GM12875 (cell line): ENCODE data around the gene LAMA2.

ENCODE experiments used
- H3K4me3 ChIP-seq: one replicate; pipeline ENCODE4 v1.5.1; 2011; ENCODE audit warnings: low read depth, low read length, control low read depth
- TF ChIP-seq, protein P1 (sequence below): IDR thresholded peaks from 2 replicates; pipeline ENCODE4 v1.5.1; 2011; ENCODE audit warnings: low read depth, mild to moderate bottlenecking, control low read depth, inconsistent platforms, low read length, moderate library complexity, borderline replicate concordance; ENCODE audit not compliant: insufficient read depth

LAMA2 gene

DNA sequence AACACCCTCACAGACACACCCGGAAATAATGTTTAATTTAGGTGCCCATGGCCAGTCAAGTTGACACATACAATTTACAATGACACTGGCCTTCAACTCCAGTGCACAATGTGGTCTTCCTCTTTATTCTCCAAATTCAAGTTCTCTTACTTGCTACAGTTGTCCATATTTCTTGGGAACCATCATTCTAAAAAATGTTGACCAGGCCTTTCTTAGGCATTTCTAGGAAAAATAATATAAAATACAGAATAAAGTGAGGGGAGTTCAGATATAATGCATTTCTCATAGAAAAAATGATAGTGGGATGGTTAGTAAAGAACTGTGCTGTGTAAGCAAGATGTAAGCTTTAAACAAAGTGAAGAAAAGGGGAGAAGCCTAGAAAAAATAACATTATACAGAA, 528.2 kb downstream of the LAMA2 start:
- TF ChIP-seq, protein P1, sequence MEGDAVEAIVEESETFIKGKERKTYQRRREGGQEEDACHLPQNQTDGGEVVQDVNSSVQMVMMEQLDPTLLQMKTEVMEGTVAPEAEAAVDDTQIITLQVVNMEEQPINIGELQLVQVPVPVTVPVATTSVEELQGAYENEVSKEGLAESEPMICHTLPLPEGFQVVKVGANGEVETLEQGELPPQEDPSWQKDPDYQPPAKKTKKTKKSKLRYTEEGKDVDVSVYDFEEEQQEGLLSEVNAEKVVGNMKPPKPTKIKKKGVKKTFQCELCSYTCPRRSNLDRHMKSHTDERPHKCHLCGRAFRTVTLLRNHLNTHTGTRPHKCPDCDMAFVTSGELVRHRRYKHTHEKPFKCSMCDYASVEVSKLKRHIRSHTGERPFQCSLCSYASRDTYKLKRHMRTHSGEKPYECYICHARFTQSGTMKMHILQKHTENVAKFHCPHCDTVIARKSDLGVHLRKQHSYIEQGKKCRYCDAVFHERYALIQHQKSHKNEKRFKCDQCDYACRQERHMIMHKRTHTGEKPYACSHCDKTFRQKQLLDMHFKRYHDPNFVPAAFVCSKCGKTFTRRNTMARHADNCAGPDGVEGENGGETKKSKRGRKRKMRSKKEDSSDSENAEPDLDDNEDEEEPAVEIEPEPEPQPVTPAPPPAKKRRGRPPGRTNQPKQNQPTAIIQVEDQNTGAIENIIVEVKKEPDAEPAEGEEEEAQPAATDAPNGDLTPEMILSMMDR, result no peak
- H3K4me3 ChIP-seq, result no peak overlapping the region

DNA sequence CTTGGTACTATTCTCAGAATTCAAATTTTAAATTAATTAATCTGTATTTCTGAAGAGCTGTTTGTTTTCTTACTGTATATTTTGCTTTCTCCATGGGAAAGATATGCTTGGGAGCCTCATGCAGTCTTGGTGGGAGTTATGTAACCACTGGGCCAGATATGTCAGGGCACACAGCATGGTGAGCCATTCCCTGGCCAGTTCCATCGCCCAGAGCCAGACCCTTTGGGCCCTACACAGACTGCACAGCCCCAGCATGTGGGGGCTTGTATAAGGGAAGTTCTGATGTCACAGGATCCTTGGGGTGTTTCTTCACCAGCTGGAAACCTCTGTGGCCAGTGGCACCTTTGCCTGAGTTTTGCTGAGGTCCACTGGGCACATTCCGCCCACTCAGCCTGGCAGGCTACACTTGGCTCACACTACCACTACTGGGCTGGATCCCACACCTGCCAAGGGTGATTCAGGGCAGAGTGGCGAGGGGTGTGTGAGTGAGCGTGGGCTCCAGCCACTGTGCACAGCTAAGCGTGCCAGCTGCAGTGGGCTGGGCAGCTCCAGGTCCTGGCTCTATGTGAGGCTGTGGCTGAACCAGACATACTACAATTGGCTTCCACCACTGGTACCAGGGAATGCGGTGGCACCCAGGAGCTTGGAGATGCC, 533.5 kb downstream of the LAMA2 start:
- H3K4me3 ChIP-seq, result no peak overlapping the region
- TF ChIP-seq, protein P1, result no peak

DNA sequence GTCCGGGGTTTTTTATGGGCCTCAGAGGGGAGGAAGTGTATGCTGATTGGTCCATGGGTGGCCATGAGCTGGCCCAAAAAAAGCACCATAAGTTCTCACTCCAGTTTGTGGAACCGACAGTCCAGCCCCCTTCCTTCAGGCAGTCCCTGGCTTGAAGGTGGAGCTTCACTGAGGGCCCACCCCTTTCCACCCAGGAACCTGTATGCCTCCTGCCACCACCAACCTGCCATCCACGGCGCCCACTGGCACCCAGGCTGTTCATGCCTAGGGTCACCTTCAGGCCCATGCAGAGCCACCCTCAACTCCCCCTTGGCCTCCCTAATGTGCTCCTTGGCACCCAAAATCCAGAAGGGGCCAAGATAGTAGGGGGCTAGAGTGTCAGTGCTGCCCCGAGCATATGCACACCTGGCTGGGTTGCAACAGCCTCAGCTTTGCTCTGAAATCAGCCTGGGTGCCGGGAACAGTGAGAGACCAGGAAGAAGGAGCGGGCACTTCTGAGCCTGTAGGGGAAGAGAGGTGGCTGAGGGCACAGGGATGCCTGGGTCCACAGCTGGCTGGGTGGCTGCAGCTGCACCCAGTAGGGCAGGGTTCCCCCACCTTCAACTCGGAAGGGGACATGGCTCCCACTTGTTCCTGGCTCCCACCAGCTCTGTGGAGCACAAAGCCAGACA, 534.6 kb downstream of the LAMA2 start:
- H3K4me3 ChIP-seq, result no peak overlapping the region
- TF ChIP-seq, protein P1, result no peak

DNA sequence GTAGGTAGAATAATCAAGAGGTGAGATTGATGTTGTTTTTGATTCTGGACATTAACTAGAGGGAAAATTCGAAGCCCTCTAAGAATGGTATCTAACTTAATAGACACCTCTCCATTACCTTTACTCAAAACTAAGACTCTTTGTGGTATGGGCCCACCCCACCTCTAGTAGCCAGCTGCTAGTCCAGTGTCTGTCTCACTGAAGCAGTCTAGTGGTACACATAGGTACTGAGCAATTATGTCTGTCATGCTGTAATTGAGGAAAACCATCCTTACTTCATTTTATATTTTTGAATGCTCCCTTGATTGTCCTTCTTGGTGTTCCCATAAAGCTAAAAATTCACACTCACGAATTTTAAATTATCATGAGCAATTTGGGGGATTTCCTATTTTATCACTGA, 536.4 kb downstream of the LAMA2 start:
- H3K4me3 ChIP-seq, result no peak overlapping the region
- TF ChIP-seq, protein P1, result no peak

DNA sequence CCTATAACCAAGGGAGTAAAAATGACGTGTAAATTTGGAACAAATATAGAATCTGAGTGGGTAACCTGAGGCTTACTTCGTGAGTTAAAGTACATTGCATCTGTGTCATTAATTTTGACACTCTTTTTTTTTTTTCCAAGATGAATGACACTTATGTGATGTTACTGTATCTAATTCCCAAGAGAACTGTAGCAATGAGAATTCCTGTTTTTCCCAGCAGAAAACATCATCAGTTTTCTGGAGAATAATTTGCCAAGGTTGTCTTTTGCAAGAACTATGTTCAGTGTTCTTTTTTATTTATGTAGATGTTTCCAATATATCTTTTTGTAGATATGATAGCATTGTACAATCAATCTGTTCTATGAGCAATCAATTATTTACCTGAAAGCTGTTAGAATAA, 543.4 kb downstream of the LAMA2 start:
- TF ChIP-seq, protein P1, result no peak
- no peak overlapping the region for H3K4me3 ChIP-seq

DNA sequence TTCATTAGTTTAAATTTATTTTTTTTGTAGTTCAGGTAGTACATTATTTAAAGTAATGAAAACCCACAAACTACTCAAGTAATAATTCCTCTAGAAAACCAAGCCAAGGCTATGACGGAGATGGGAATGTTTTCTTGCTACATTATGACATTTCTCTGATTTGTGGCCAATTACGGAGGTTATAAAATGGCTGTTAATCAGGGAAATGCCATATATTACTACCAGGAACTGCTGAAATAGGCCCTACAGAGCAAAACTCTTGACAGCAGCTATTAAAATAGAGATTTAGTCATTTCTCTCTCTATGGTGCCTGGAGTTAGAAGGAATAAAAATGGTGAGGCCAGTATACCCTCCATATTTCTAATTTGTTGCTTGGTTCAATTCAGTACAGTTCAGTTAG, 547.0 kb downstream of the LAMA2 start:
- TF ChIP-seq, protein P1, result no peak
- no peak overlapping the region for H3K4me3 ChIP-seq

DNA sequence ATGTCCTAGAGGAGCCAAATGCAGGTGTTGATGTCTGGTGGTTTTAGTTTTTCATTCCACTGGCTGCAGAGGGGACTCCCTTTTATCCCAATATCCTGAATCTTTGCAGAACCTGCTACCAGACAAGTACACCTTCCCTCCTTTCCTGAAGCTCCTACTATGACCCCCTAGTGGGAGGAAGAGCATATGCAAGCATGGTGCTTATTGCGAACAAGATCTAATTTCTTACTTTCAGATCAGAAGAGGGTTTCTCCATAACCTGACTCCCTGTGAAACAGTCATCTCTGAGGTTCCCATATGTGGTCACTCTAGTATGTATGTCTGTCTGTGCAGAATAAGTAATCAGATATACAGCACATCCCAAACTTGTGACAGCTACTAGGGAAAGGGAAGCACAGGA, 549.8 kb downstream of the LAMA2 start:
- H3K4me3 ChIP-seq, result no peak overlapping the region
- TF ChIP-seq, protein P1, result peak; percentile 26; the same call in 1 of the 2 replicates
